HEK293 (cell line): ENCODE results near the gene MGMT.

ENCODE experiments used
- CTCF ChIA-PET: fragments of 350-600 bp; formaldehyde crosslinking; extraction: SDS; loops from one replicate; lab custom pipeline; 2021; ENCODE audit warnings: antibody characterized with exemption; lab: Yijun Ruan, JAX
- POLR2A ChIA-PET: fragments of 300-600 bp; formaldehyde crosslinking; extraction: SDS; loops from one replicate; lab custom pipeline; 2020; ENCODE audit warnings: antibody characterized with exemption, inconsistent platforms; lab: Yijun Ruan, JAX
- H3K27ac ChIP-seq: fragments of 200-500 bp; sonication (Bioruptor generic); 2 replicates; pipeline ENCODE4 v1.5.1; 2014; ENCODE audit warnings: low read depth, low read length, control low read depth, inconsistent platforms; ENCODE audit errors: extremely low read depth
- H3K36me3 ChIP-seq, 2 experiments: fragments of 200-500 bp in 1 of 2; sonication (Bioruptor generic) in 1 of 2; 1 replicate in 1 of 2; 2 replicates in 1 of 2; pipeline ENCODE4 v1.5.1; 2014 to 2017; ENCODE audit warnings: inconsistent platforms in 2 of 2, low read length in 2 of 2; ENCODE audit not compliant: control insufficient read depth in 2 of 2, insufficient read depth in 1 of 2
- H3K4me1 ChIP-seq: fragments of 200-500 bp; sonication (Bioruptor generic); 2 replicates; pipeline ENCODE4 v1.5.1; 2014; ENCODE audit warnings: mild to moderate bottlenecking, low read length, inconsistent platforms; ENCODE audit not compliant: control insufficient read depth, insufficient read depth
- H3K4me3 ChIP-seq: 2 replicates; pipeline ENCODE4 v1.5.1; 2011; ENCODE audit warnings: low read depth, mild to moderate bottlenecking, control low read depth, low read length, moderate library complexity
- H3K9me3 ChIP-seq: fragments of 200-500 bp; sonication (Bioruptor generic); 2 replicates; pipeline ENCODE4 v1.5.1; 2014; ENCODE audit warnings: low read depth, low read length, inconsistent platforms; ENCODE audit not compliant: control insufficient read depth, insufficient read depth
- EGR2 ChIP-seq: fragments of 450-650 bp; formaldehyde crosslinking; IDR thresholded peaks from 2 replicates; pipeline ENCODE4 v1.5.1; 2016; ENCODE audit warnings: low read depth, missing biosample characterization, missing genetic modification characterization
- KLF1 ChIP-seq: fragments of 450-650 bp; formaldehyde crosslinking; IDR thresholded peaks from 2 replicates; pipeline ENCODE4 v1.5.1; 2016; ENCODE audit warnings: missing biosample characterization, missing genetic modification characterization
- KLF8 ChIP-seq: fragments of 450-650 bp; formaldehyde crosslinking; IDR thresholded peaks from 2 replicates; pipeline ENCODE4 v1.5.1; 2016; ENCODE audit warnings: missing biosample characterization, missing genetic modification characterization
- PRDM1 ChIP-seq: fragments of 450-650 bp; formaldehyde crosslinking; IDR thresholded peaks from 2 replicates; pipeline ENCODE4; 2016; ENCODE audit warnings: missing biosample characterization, missing genetic modification characterization
- SETDB1 ChIP-seq: IDR thresholded peaks from one replicate; pipeline ENCODE4 v1.6.1; 2017; ENCODE audit warnings: mild to moderate bottlenecking, low read length, moderate library complexity, mixed read lengths; ENCODE audit not compliant: insufficient read length
- SP7 ChIP-seq: fragments of 450-650 bp; formaldehyde crosslinking; IDR thresholded peaks from 2 replicates; pipeline ENCODE4 v1.5.1; 2016; ENCODE audit warnings: missing biosample characterization, missing genetic modification characterization
- ZBTB8A ChIP-seq: fragments of 450-650 bp; formaldehyde crosslinking; IDR thresholded peaks from 2 replicates; pipeline ENCODE4 v1.5.1; 2016; ENCODE audit warnings: missing biosample characterization, missing genetic modification characterization
- ZEB2 ChIP-seq: fragments of 450-650 bp; formaldehyde crosslinking; IDR thresholded peaks from 2 replicates; pipeline ENCODE4 v1.5.1; 2016; ENCODE audit warnings: missing biosample characterization, missing genetic modification characterization
- ZFP41 ChIP-seq: fragments of 450-650 bp; formaldehyde crosslinking; IDR thresholded peaks from 2 replicates; pipeline ENCODE4 v1.5.1; 2016; ENCODE audit warnings: missing biosample characterization, missing genetic modification characterization, borderline replicate concordance
- ZNF114 ChIP-seq: fragments of 450-650 bp; formaldehyde crosslinking; IDR thresholded peaks from 2 replicates; pipeline ENCODE4 v1.5.0; 2017; ENCODE audit warnings: missing biosample characterization, missing genetic modification characterization
- ZNF132 ChIP-seq: fragments of 450-650 bp; formaldehyde crosslinking; IDR thresholded peaks from 2 replicates; pipeline ENCODE4 v1.5.1; 2017; ENCODE audit warnings: missing biosample characterization, missing genetic modification characterization, borderline replicate concordance
- ZNF19 ChIP-seq: fragments of 450-650 bp; formaldehyde crosslinking; IDR thresholded peaks from 2 replicates; pipeline ENCODE4; 2016; ENCODE audit warnings: missing biosample characterization, missing genetic modification characterization, low read depth
- ZNF2 ChIP-seq: fragments of 450-650 bp; formaldehyde crosslinking; IDR thresholded peaks from 2 replicates; pipeline ENCODE4 v1.5.1; 2016; ENCODE audit warnings: missing biosample characterization, missing genetic modification characterization
- ZNF416 ChIP-seq: fragments of 450-650 bp; formaldehyde crosslinking; IDR thresholded peaks from 2 replicates; pipeline ENCODE4 v1.5.1; 2016; ENCODE audit warnings: missing biosample characterization, missing genetic modification characterization
- ZNF560 ChIP-seq: fragments of 450-650 bp; formaldehyde crosslinking; IDR thresholded peaks from 2 replicates; pipeline ENCODE4 v1.5.1; 2017; ENCODE audit warnings: missing biosample characterization, missing genetic modification characterization, borderline replicate concordance
- ZNF621 ChIP-seq: fragments of 450-650 bp; formaldehyde crosslinking; IDR thresholded peaks from 2 replicates; pipeline ENCODE4 v1.5.1; 2017; ENCODE audit warnings: missing biosample characterization, missing genetic modification characterization
- ZNF660 ChIP-seq: fragments of 450-650 bp; IDR thresholded peaks from 2 replicates; pipeline ENCODE4 v1.5.1; 2018; ENCODE audit warnings: missing biosample characterization, mild to moderate bottlenecking, missing genetic modification characterization
- ZNF837 ChIP-seq: fragments of 450-650 bp; formaldehyde crosslinking; IDR thresholded peaks from 2 replicates; pipeline ENCODE4 v1.5.1; 2016; ENCODE audit warnings: missing biosample characterization, missing genetic modification characterization
- ZSCAN16 ChIP-seq: fragments of 450-650 bp; formaldehyde crosslinking; IDR thresholded peaks from 2 replicates; pipeline ENCODE4 v1.5.1; 2016; ENCODE audit warnings: missing biosample characterization, missing genetic modification characterization
- TF ChIP-seq, protein P1 (sequence below): fragments of 450-650 bp; IDR thresholded peaks from 2 replicates; pipeline ENCODE4 v1.5.1; 2018; ENCODE audit warnings: missing biosample characterization, mild to moderate bottlenecking, missing genetic modification characterization
- TF ChIP-seq, protein P2 (sequence below): fragments of 450-650 bp; formaldehyde crosslinking; IDR thresholded peaks from 2 replicates; pipeline ENCODE4 v1.5.1; 2016; ENCODE audit warnings: missing biosample characterization, missing genetic modification characterization
- TF ChIP-seq, protein P3 (sequence below): fragments of 450-650 bp; formaldehyde crosslinking; optimal IDR thresholded peaks from 2 replicates; pipeline ENCODE3; 2016; ENCODE audit warnings: missing biosample characterization, mild to moderate bottlenecking, missing genetic modification characterization
- TF ChIP-seq, protein P4 (sequence below): fragments of 450-650 bp; formaldehyde crosslinking; conservative IDR thresholded peaks from 2 replicates; pipeline ENCODE4 v1.5.1; 2016; ENCODE audit warnings: low read depth, missing biosample characterization, missing genetic modification characterization
- TF ChIP-seq, protein P5 (sequence below): fragments of 450-650 bp; formaldehyde crosslinking; conservative IDR thresholded peaks from 2 replicates; pipeline ENCODE4 v1.5.1; 2016; ENCODE audit warnings: low read depth, missing biosample characterization, missing genetic modification characterization

MGMT gene

DNA sequence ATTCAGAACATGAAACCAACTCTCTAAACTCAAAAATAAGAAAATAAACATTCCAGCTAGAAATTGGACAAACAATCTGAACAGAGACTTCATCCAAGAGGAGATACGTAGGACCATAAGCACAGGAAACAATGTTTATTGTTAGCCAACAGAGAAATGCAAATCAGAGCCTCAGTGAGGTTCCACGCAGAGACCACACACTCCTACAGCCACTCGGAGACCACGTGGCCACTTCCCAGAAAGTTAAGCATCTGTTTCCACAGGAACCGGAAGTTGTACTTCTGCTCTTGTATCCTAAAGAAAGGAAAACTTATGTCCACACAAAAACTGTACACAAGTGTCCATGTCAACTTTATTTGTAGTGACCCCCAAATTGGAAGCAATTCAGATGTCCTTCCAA is 214.8 kb downstream of the MGMT start:
- H3K27ac ChIP-seq = no peak overlapping the region
- no peaks in the 10 kb centered on the region for H3K9me3 ChIP-seq
- no peaks in the 10 kb centered on the region for H3K4me1 ChIP-seq
- H3K36me3 ChIP-seq = no peaks in the 10 kb centered on the region
- POLR2A ChIA-PET = no interaction called here
- TF ChIP-seq, protein P1, sequence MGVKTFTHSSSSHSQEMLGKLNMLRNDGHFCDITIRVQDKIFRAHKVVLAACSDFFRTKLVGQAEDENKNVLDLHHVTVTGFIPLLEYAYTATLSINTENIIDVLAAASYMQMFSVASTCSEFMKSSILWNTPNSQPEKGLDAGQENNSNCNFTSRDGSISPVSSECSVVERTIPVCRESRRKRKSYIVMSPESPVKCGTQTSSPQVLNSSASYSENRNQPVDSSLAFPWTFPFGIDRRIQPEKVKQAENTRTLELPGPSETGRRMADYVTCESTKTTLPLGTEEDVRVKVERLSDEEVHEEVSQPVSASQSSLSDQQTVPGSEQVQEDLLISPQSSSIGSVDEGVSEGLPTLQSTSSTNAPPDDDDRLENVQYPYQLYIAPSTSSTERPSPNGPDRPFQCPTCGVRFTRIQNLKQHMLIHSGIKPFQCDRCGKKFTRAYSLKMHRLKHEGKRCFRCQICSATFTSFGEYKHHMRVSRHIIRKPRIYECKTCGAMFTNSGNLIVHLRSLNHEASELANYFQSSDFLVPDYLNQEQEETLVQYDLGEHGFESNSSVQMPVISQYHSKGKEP (tag by site-specific recombination) = no peak
- TF ChIP-seq, protein P2, sequence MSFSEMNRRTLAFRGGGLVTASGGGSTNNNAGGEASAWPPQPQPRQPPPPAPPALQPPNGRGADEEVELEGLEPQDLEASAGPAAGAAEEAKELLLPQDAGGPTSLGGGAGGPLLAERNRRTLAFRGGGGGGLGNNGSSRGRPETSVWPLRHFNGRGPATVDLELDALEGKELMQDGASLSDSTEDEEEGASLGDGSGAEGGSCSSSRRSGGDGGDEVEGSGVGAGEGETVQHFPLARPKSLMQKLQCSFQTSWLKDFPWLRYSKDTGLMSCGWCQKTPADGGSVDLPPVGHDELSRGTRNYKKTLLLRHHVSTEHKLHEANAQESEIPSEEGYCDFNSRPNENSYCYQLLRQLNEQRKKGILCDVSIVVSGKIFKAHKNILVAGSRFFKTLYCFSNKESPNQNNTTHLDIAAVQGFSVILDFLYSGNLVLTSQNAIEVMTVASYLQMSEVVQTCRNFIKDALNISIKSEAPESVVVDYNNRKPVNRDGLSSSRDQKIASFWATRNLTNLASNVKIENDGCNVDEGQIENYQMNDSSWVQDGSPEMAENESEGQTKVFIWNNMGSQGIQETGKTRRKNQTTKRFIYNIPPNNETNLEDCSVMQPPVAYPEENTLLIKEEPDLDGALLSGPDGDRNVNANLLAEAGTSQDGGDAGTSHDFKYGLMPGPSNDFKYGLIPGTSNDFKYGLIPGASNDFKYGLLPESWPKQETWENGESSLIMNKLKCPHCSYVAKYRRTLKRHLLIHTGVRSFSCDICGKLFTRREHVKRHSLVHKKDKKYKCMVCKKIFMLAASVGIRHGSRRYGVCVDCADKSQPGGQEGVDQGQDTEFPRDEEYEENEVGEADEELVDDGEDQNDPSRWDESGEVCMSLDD (tag by site-specific recombination) = no peak
- no peak for TF ChIP-seq SETDB1
- no peak for TF ChIP-seq ZNF837
- TF ChIP-seq, protein P3, sequence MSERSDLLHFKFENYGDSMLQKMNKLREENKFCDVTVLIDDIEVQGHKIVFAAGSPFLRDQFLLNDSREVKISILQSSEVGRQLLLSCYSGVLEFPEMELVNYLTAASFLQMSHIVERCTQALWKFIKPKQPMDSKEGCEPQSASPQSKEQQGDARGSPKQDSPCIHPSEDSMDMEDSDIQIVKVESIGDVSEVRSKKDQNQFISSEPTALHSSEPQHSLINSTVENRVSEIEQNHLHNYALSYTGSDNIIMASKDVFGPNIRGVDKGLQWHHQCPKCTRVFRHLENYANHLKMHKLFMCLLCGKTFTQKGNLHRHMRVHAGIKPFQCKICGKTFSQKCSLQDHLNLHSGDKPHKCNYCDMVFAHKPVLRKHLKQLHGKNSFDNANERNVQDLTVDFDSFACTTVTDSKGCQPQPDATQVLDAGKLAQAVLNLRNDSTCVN (tag by site-specific recombination) = no peak
- TF ChIP-seq ZNF416 (tag by site-specific recombination) = no peak
- TF ChIP-seq EGR2 = no peak
- TF ChIP-seq, protein P4, sequence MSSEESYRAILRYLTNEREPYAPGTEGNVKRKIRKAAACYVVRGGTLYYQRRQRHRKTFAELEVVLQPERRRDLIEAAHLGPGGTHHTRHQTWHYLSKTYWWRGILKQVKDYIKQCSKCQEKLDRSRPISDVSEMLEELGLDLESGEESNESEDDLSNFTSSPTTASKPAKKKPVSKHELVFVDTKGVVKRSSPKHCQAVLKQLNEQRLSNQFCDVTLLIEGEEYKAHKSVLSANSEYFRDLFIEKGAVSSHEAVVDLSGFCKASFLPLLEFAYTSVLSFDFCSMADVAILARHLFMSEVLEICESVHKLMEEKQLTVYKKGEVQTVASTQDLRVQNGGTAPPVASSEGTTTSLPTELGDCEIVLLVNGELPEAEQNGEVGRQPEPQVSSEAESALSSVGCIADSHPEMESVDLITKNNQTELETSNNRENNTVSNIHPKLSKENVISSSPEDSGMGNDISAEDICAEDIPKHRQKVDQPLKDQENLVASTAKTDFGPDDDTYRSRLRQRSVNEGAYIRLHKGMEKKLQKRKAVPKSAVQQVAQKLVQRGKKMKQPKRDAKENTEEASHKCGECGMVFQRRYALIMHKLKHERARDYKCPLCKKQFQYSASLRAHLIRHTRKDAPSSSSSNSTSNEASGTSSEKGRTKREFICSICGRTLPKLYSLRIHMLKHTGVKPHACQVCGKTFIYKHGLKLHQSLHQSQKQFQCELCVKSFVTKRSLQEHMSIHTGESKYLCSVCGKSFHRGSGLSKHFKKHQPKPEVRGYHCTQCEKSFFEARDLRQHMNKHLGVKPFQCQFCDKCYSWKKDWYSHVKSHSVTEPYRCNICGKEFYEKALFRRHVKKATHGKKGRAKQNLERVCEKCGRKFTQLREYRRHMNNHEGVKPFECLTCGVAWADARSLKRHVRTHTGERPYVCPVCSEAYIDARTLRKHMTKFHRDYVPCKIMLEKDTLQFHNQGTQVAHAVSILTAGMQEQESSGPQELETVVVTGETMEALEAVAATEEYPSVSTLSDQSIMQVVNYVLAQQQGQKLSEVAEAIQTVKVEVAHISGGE = no peak
- no peak for TF ChIP-seq ZNF132 (tag by site-specific recombination)
- no peak for TF ChIP-seq ZNF660
- no peak for TF ChIP-seq KLF1 (tag by site-specific recombination)
- TF ChIP-seq ZNF621 (tag by site-specific recombination) = no peak
- no peak for TF ChIP-seq ZNF560 (tag by site-specific recombination)
- no peak for TF ChIP-seq ZNF114 (tag by site-specific recombination)
- no peak overlapping the region for H3K4me3 ChIP-seq
- CTCF ChIA-PET = interaction anchor here (0.7 to 1.0 kb wide), 3 partner anchors 9 to 1605 kb away, joined by 3 read pairs; no protein-coding TSS in a partner anchor

DNA sequence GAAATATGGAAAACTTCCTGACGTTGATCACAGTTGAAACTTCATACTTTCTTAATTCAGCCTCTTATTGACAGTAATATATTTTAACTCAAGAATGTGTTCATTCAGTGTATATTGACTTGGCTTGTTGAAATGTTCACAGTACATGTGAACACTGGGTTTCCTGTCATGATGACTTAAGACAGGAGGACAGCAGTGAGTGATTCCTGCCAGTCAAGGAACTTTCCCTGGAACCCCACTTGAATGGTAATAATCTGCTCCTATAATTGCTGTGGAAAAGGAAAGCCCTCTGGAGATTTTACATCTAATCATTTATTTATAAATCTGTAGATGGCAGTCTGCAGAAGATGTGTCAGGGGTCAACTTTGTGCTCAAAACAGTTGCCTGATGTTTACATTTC is 216.5 kb downstream of the MGMT start:
- no peaks in the 10 kb centered on the region for H3K36me3 ChIP-seq
- H3K9me3 ChIP-seq = no peaks in the 10 kb centered on the region
- no peak overlapping the region for H3K27ac ChIP-seq
- H3K4me1 ChIP-seq = no peaks in the 10 kb centered on the region
- no peak overlapping the region for H3K4me3 ChIP-seq
- ChIA-PET CTCF (no interaction called here), POLR2A (no interaction called here)
- no peak for TF ChIP-seq ZBTB8A (tag by site-specific recombination)
- no peak for TF ChIP-seq KLF8 (tag by site-specific recombination)
- TF ChIP-seq ZNF19 (tag by site-specific recombination) = no peak
- TF ChIP-seq PRDM1 (tag by site-specific recombination) = no peak
- TF ChIP-seq ZEB2 (tag by site-specific recombination) = no peak
- no peak for TF ChIP-seq SP7 (tag by site-specific recombination)
- TF ChIP-seq ZSCAN16 (tag by site-specific recombination) = no peak
- TF ChIP-seq ZNF2 = no peak
- no peak for TF ChIP-seq ZFP41 (tag by site-specific recombination)
- TF ChIP-seq, protein P5, sequence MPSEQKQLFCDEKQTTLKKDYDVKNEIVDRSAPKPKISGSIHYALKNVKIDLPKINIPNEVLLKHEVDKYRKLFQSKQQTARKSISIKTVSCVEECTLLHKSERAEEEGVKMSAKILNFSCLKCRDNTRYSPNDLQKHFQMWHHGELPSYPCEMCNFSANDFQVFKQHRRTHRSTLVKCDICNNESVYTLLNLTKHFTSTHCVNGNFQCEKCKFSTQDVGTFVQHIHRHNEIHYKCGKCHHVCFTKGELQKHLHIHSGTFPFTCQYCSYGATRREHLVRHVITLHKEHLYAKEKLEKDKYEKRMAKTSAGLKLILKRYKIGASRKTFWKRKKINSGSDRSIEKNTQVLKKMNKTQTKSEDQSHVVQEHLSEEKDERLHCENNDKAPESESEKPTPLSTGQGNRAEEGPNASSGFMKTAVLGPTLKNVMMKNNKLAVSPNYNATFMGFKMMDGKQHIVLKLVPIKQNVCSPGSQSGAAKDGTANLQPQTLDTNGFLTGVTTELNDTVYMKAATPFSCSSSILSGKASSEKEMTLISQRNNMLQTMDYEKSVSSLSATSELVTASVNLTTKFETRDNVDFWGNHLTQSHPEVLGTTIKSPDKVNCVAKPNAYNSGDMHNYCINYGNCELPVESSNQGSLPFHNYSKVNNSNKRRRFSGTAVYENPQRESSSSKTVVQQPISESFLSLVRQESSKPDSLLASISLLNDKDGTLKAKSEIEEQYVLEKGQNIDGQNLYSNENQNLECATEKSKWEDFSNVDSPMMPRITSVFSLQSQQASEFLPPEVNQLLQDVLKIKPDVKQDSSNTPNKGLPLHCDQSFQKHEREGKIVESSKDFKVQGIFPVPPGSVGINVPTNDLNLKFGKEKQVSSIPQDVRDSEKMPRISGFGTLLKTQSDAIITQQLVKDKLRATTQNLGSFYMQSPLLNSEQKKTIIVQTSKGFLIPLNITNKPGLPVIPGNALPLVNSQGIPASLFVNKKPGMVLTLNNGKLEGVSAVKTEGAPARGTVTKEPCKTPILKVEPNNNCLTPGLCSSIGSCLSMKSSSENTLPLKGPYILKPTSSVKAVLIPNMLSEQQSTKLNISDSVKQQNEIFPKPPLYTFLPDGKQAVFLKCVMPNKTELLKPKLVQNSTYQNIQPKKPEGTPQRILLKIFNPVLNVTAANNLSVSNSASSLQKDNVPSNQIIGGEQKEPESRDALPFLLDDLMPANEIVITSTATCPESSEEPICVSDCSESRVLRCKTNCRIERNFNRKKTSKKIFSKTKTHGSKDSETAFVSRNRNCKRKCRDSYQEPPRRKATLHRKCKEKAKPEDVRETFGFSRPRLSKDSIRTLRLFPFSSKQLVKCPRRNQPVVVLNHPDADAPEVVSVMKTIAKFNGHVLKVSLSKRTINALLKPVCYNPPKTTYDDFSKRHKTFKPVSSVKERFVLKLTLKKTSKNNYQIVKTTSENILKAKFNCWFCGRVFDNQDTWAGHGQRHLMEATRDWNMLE (tag by site-specific recombination) = no peak
